Astrocyte (in vitro differentiated cells and primary cell): Measurements from ENCODE around the gene KRTAP2-2.

Experiments
- EZH2 ChIP-seq: IDR thresholded peaks from 2 replicates; pipeline ENCODE4 v1.6.1; 2012; ENCODE audit warnings: mild to moderate bottlenecking, low read length, inconsistent platforms; ENCODE audit not compliant: insufficient read depth
- TF ChIP-seq, protein P1 (sequence below): IDR thresholded peaks from 2 replicates; pipeline ENCODE4 v1.5.1; 2011; ENCODE audit warnings: low read depth, mild to moderate bottlenecking, inconsistent platforms, low read length, moderate library complexity; ENCODE audit not compliant: insufficient read depth

DNA sequence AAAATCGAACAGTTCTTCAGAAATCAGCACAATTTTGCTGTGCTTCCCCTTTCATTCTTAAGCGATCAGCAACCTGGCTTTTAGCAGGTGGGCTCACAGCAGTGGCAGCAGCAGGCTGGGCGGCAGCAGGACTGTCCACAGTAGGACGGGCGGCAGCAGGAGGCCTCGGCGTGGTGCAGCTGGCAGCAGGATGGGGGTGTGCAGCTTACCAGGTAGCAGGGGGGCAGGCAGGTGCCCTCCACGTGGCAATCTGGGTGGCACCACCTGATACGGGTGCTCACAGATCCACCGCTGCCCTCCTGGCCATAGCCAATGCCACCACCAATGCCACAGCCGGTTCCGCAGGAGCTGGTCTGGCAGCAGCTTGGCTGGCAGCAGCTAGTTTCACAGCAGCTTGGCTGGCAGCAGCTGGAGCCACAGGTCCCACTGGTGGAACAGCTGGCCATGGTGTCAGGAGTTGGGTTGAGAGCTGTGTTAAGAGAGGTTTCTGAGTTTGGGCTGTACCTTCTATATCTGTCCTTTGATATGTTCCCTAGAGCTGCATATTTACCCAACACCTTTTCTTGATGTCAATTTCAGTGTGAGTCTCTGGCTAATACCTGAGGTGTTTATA is 25.3 kb downstream of the KRTAP2-2 start, which contains the start of gene KRTAP1-4:
- TF ChIP-seq, protein P1, sequence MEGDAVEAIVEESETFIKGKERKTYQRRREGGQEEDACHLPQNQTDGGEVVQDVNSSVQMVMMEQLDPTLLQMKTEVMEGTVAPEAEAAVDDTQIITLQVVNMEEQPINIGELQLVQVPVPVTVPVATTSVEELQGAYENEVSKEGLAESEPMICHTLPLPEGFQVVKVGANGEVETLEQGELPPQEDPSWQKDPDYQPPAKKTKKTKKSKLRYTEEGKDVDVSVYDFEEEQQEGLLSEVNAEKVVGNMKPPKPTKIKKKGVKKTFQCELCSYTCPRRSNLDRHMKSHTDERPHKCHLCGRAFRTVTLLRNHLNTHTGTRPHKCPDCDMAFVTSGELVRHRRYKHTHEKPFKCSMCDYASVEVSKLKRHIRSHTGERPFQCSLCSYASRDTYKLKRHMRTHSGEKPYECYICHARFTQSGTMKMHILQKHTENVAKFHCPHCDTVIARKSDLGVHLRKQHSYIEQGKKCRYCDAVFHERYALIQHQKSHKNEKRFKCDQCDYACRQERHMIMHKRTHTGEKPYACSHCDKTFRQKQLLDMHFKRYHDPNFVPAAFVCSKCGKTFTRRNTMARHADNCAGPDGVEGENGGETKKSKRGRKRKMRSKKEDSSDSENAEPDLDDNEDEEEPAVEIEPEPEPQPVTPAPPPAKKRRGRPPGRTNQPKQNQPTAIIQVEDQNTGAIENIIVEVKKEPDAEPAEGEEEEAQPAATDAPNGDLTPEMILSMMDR: no peak
- no peak for TF ChIP-seq EZH2
